Lung (tissue), 12 donors: ENCODE results near the gene NLRX1. TPM values are rescaled to one million over a fixed set of nuclear protein-coding genes. Genes with fewer than 3 reads are reported as not detected.

Experiments used
- ATAC-seq: fragments of 200-7000 bp; cut with Tn5 transposase; one replicate; pipeline ENCODE4 v1.9.1; 2020; ENCODE audit warnings: moderate number of reproducible peaks; ENCODE audit not compliant: insufficient read depth, low FRiP score
- DNase-seq, 3 donors: peaks; one replicate each; pipeline ENCODE4 v3.0.0-alpha.2; 2013 to 2017
- H3K27ac ChIP-seq, 2 donors: one replicate each; pipeline ENCODE4 v1.5.1; 2013; ENCODE audit warnings: mild to moderate bottlenecking in 2 of 2, moderate library complexity in 2 of 2, control low read depth in 1 of 2, inconsistent platforms in 1 of 2, low read depth in 1 of 2, low read length in 1 of 2
- H3K27me3 ChIP-seq, 3 donors: one replicate each; pipeline ENCODE4 v1.5.1; 2013; ENCODE audit warnings: low read length in 2 of 3; ENCODE audit not compliant: control insufficient read depth in 3 of 3, insufficient read depth in 3 of 3
- H3K36me3 ChIP-seq, 4 donors: one replicate each; pipeline ENCODE4 v1.5.1; 2013; ENCODE audit warnings: low read length in 4 of 4, mild to moderate bottlenecking in 1 of 4, moderate library complexity in 1 of 4; ENCODE audit not compliant: control insufficient read depth in 4 of 4, insufficient read depth in 4 of 4
- H3K4me1 ChIP-seq, 5 donors: one replicate each; pipeline ENCODE4 v1.5.1; 2013; ENCODE audit warnings: low read length in 5 of 5, mild to moderate bottlenecking in 2 of 5, moderate library complexity in 1 of 5; ENCODE audit not compliant: control insufficient read depth in 5 of 5, insufficient read depth in 5 of 5
- H3K4me3 ChIP-seq: one replicate; pipeline ENCODE4 v1.5.1; 2013; ENCODE audit warnings: mild to moderate bottlenecking, control low read depth, moderate library complexity
- H3K9ac ChIP-seq, 2 donors: one replicate each; pipeline ENCODE4 v1.5.1; 2013; ENCODE audit warnings: low read length in 2 of 2, control low read depth in 1 of 2; ENCODE audit not compliant: insufficient read depth in 1 of 2
- H3K9me3 ChIP-seq, 4 donors: one replicate each; pipeline ENCODE4 v1.5.1; 2013; ENCODE audit warnings: low read length in 3 of 4, mild to moderate bottlenecking in 1 of 4, moderate library complexity in 1 of 4; ENCODE audit not compliant: control insufficient read depth in 4 of 4, insufficient read depth in 3 of 4
- CTCF ChIP-seq: IDR thresholded peaks from 2 replicates; pipeline ENCODE4 v1.5.1; 2012; ENCODE audit warnings: mild to moderate bottlenecking; ENCODE audit errors: control extremely low read depth, extremely low read depth
- WGBS, 2 donors: extraction: QIAGEN DNeasy Blood & Tissue Kit; methylation state at CpG; one replicate each; pipeline ENCODE4 v1.1.7; 2013; 5-methylcytosine and 5-hydroxymethylcytosine counted together
- polyA plus RNA-seq, 2 donors: library from polyadenylated mRNA; stranded (reverse); fragments of 200-250 nt; gene quantifications; one replicate each; pipeline ENCODE4 v1.2.1, GENCODE V29; 2013
- total RNA-seq, 2 donors: library from RNA; depleted of rRNA in 1 of 2; stranded (reverse); fragments of >200 nt in 1 of 2; gene quantifications; one replicate each; pipeline ENCODE4 v1.2.1, GENCODE V29; 2014 to 2021
- donor health status: control.
- donor health status: control.
- donor health status: Bipolar disorder and iron deficiency.
- donor health status: healthy.
- donor health status: DM: yes; HTN: yes; CAD: no.

NLRX1 gene
- total and polyA plus RNA-seq, 4 donors, result 5.1 to 22.6 (median 11.6) TPM

- no peak for TF ChIP-seq CTCF
- no peak for DNase-seq
- WGBS, 2 donors, result 93 to 95% methylated on average over 7 of the region's 7 CpGs
- Histone ChIP-seq H3K27ac (no peak overlapping the region), H3K4me3 (no peak overlapping the region), H3K9ac (no peak overlapping the region), H3K36me3 (no peaks in the 10 kb centered on the region), H3K4me1 (peaks cover 0 to 16% (median 4%) of the 10 kb centered on the region in 5 donors), H3K9me3 (no peaks in the 10 kb centered on the region), H3K27me3 (no peaks in the 10 kb centered on the region)
- ATAC-seq, result no peak
These were observed 40.7 kb downstream of the NLRX1 start for GRCh38 chr11:119209186-119209585.

GRCh38 chr11:119210050-119210449, 41.5 kb downstream of the NLRX1 start:
- no peak for TF ChIP-seq CTCF
- H3K4me1 ChIP-seq, result peaks cover 0 to 16% (median 5%) of the 10 kb centered on the region in 5 donors
- no peak overlapping the region for H3K9ac ChIP-seq
- WGBS, 2 donors, result 66 to 70% methylated on average over 3 of the region's 3 CpGs
- DNase-seq, result no peak
- H3K4me3 ChIP-seq, result no peak overlapping the region
- no peak for ATAC-seq
- no peak overlapping the region for H3K27ac ChIP-seq
- no peaks in the 10 kb centered on the region for H3K36me3 ChIP-seq
- no peaks in the 10 kb centered on the region for H3K27me3 ChIP-seq
- H3K9me3 ChIP-seq, result no peaks in the 10 kb centered on the region

GRCh38 chr11:119218141-119218878, 49.8 kb downstream of the NLRX1 start:
- H3K36me3 ChIP-seq, result peaks cover 0 to 1% (median 0%) of the 10 kb centered on the region in 4 donors
- no peak overlapping the region for H3K27ac ChIP-seq
- WGBS, 2 donors, result 83 to 86% methylated on average over 8 of the region's 8 CpGs
- ATAC-seq, result no peak
- no peak overlapping the region for H3K4me3 ChIP-seq
- DNase-seq, result no peak
- no peaks in the 10 kb centered on the region for H3K9me3 ChIP-seq
- H3K4me1 ChIP-seq, result peaks cover 0 to 11% (median 2%) of the 10 kb centered on the region in 5 donors
- H3K27me3 ChIP-seq, result no peaks in the 10 kb centered on the region
- no peak for TF ChIP-seq CTCF
- no peak overlapping the region for H3K9ac ChIP-seq
